Esophagus muscularis mucosa (tissue), 4 donors: ENCODE data around the gene LIG3. TPM values are rescaled to one million over a fixed set of nuclear protein-coding genes. Genes with fewer than 3 reads are reported as not detected.

Source experiments
- DNase-seq: peaks from one replicate; pipeline ENCODE4 v3.0.0-alpha.2; 2017; ENCODE audit errors: extremely low spot score
- H3K27ac ChIP-seq, 4 donors: fragments of 200-600 bp; sonication (generic); replicated peaks in 1 of 4; 1 replicate in 3 of 4; 2 replicates in 1 of 4; pipeline ENCODE4 v1.5.1; 2016 to 2019; ENCODE audit warnings: mild to moderate bottlenecking in 1 of 4
- H3K27me3 ChIP-seq, 4 donors: fragments of 200-600 bp; sonication (generic); one replicate each; pipeline versions ENCODE4 v1.5.1 to v1.6.0; 2016 to 2019
- H3K36me3 ChIP-seq, 4 donors: fragments of 200-600 bp; sonication (generic); one replicate each; pipeline ENCODE4 v1.5.1; 2016 to 2019
- H3K4me1 ChIP-seq, 4 donors: fragments of 200-600 bp; sonication (generic); one replicate each; pipeline ENCODE4 v1.5.1; 2016 to 2019
- H3K4me3 ChIP-seq, 4 donors: fragments of 200-600 bp; sonication (generic); 1 replicate in 2 of 4; 2 replicates in 2 of 4; pipeline ENCODE4 v1.5.1; 2016 to 2019; ENCODE audit warnings: mild to moderate bottlenecking in 4 of 4, moderate library complexity in 1 of 4
- H3K9me3 ChIP-seq, 4 donors: fragments of 200-600 bp; sonication (generic); 1 replicate in 3 of 4; 2 replicates in 1 of 4; pipeline ENCODE4 v1.5.1; 2016 to 2019
- EP300 ChIP-seq: sonication (generic); formaldehyde crosslinking; IDR thresholded peaks from one replicate; pipeline ENCODE4 v1.6.1; 2017; ENCODE audit warnings: antibody characterized with exemption
- POLR2A ChIP-seq: fragments of 450-650 bp; IDR thresholded peaks from one replicate; pipeline ENCODE4 v1.6.1; 2017; ENCODE audit warnings: antibody characterized with exemption, moderate library complexity, mild to moderate bottlenecking, low read depth
- POLR2AphosphoS5 ChIP-seq, 2 donors: sonication (generic); formaldehyde crosslinking; IDR thresholded peaks; one replicate each; pipeline ENCODE4 v1.6.1; 2017; ENCODE audit warnings: antibody characterized with exemption in 2 of 2
- WGBS: methylation state at CpG from one replicate; pipeline ENCODE4 v1.1.5; 2018; 5-methylcytosine and 5-hydroxymethylcytosine counted together
- intact Hi-C: fragments of 100-400 bp; cut with DNase I; formaldehyde crosslinking; loops from one replicate; pipeline ENCODE4 v1.15.1; 2023
- total RNA-seq, 4 donors: library from RNA; depleted of rRNA; stranded (reverse); fragments of >200 nt; gene quantifications; one replicate each; pipeline versions ENCODE4 v1.1.0 to v1.2.1, GENCODE V29; 2016
- TF ChIP-seq, protein P1 (sequence below), 3 experiments: fragments of 200-600 bp in 2 of 3; fragments of 450-650 bp in 1 of 3; sonication (generic) in 2 of 3; IDR thresholded peaks; one replicate each; pipeline ENCODE4 v1.5.1; 2017 to 2019; ENCODE audit warnings: antibody characterized with exemption in 3 of 3, mild to moderate bottlenecking in 2 of 3, moderate library complexity in 1 of 3

LIG3 gene
- total RNA-seq, 4 donors from 2014 or later, result 24.7 to 50.7 (median 32.1) TPM

DNA sequence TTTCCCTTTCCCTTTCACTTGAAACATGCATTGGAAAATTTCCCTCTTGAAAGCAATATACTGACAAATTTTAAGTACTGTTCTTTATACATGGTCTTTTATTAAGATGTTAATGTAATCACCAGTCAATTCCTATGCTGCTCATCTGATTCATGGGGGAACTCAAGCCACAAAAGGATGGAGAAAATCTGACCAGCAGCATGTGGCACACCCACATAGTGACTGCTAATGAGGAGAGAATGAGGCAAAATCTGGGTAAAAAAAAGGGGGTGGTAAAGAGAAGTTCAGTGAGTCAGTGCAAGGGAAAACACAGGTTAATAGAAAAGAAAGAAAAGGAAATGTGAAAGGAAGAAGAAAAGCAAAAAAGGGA lies 71.9 kb downstream of the LIG3 start:
- H3K36me3 ChIP-seq, result peaks cover 0 to 3% (median 0%) of the 10 kb centered on the region in 4 donors
- H3K27ac ChIP-seq, result peak overlapping the region in 2 of 4 donors; percentile 5 to 11
- intact Hi-C loops, result no loop called here
- no peak for DNase-seq
- H3K9me3 ChIP-seq, result no peaks in the 10 kb centered on the region
- H3K4me3 ChIP-seq, result no peak overlapping the region
- peaks cover 0 to 23% (median 20%) of the 10 kb centered on the region in 4 donors for H3K4me1 ChIP-seq
- TF ChIP-seq EP300 (no peak), POLR2A (no peak), POLR2AphosphoS5 (IDR thresholded peaks at IDR 0.05) (no peak)
- TF ChIP-seq, protein P1, sequence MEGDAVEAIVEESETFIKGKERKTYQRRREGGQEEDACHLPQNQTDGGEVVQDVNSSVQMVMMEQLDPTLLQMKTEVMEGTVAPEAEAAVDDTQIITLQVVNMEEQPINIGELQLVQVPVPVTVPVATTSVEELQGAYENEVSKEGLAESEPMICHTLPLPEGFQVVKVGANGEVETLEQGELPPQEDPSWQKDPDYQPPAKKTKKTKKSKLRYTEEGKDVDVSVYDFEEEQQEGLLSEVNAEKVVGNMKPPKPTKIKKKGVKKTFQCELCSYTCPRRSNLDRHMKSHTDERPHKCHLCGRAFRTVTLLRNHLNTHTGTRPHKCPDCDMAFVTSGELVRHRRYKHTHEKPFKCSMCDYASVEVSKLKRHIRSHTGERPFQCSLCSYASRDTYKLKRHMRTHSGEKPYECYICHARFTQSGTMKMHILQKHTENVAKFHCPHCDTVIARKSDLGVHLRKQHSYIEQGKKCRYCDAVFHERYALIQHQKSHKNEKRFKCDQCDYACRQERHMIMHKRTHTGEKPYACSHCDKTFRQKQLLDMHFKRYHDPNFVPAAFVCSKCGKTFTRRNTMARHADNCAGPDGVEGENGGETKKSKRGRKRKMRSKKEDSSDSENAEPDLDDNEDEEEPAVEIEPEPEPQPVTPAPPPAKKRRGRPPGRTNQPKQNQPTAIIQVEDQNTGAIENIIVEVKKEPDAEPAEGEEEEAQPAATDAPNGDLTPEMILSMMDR (IDR thresholded peaks at IDR 0.05), result no peak
- H3K27me3 ChIP-seq, result no peaks in the 10 kb centered on the region

DNA sequence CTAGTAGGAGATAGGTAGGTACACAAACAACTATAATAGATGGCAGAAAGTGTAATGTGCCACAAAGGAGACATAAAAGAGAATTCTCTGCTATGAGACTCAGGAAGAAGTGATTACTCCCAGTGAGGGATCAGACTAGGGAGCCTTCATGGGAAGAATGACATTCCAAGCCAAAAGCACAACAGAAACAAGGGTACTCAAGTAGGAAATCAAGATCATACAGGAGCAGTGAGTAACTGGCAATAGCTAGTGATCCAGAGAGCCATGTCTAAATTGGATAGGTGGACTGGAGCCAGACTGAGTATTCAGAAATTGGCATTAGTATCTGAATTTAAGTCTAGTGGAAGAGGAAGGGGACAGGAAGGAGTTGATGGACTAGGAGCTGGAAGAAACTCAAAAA lies 72.5 kb downstream of the LIG3 start:
- Histone ChIP-seq H3K27me3 (no peaks in the 10 kb centered on the region), H3K4me3 (no peak overlapping the region), H3K9me3 (no peaks in the 10 kb centered on the region), H3K27ac (no peak overlapping the region), H3K4me1 (peaks cover 0 to 23% (median 20%) of the 10 kb centered on the region in 4 donors), H3K36me3 (peaks cover 0 to 3% (median 0%) of the 10 kb centered on the region in 4 donors)
- intact Hi-C loops, result no loop called here
- DNase-seq, result no peak
- TF ChIP-seq POLR2AphosphoS5 (IDR thresholded peaks at IDR 0.05) (no peak), POLR2A (no peak), EP300 (no peak)
- TF ChIP-seq, protein P1 (IDR thresholded peaks at IDR 0.05), result no peak

DNA sequence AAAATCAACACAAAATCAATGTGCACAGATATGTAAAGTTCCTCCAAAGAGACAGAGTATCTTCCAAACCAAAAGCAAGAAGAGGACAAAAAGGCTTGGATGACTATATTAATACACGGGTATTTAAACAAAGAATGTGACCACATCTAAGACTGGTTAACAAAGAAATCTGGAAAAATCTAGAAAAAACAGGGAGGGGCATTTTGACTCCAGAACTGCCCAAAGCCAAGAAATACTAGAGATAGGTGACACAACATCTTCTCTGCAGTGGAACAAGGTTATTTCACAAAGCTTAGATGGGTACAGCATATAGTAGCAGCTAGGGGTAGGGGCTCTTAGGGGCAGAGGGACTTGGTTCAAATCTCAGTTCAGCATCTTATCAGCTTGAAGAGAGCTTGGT lies 72.9 kb downstream of the LIG3 start:
- Histone ChIP-seq H3K27me3 (no peaks in the 10 kb centered on the region), H3K27ac (no peak overlapping the region), H3K4me1 (peaks cover 0 to 23% (median 20%) of the 10 kb centered on the region in 4 donors), H3K36me3 (peaks cover 0 to 3% (median 0%) of the 10 kb centered on the region in 4 donors), H3K4me3 (no peak overlapping the region), H3K9me3 (no peaks in the 10 kb centered on the region)
- 100% methylated on average over 1 of the region's 1 CpG for WGBS
- intact Hi-C loops, result no loop called here
- TF ChIP-seq, protein P1 (IDR thresholded peaks at IDR 0.05), result no peak
- TF ChIP-seq POLR2AphosphoS5 (IDR thresholded peaks at IDR 0.05), result no peak
- TF ChIP-seq EP300, result no peak
- no peak for TF ChIP-seq POLR2A
- DNase-seq, result no peak

DNA sequence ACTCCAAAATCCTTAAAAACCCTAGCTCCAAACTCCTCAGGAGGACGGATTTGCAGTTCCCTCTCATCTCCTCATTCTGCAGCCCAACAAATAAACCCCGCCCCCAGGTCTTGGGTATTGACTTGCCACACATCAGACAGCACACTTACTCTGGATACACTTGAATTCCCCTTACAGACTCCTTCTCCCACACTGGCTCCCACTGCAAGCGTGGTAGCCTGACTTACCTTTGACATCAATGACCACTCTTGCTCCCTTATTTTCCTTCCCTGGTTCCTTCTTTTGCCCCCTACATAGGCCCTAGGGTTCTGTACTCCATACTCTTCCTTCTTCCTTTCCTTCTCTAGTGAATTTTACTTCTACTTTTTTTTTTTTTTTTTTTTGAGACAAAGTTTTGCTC lies 75.7 kb downstream of the LIG3 start:
- peaks cover 0 to 3% (median under 1%) of the 10 kb centered on the region in 4 donors for H3K36me3 ChIP-seq
- intact Hi-C loops, result no loop called here
- H3K27ac ChIP-seq, result no peak overlapping the region
- H3K27me3 ChIP-seq, result no peaks in the 10 kb centered on the region
- TF ChIP-seq POLR2AphosphoS5 (IDR thresholded peaks at IDR 0.05) (no peak), EP300 (no peak), POLR2A (no peak)
- TF ChIP-seq, protein P1 (IDR thresholded peaks at IDR 0.05), result no peak
- H3K4me1 ChIP-seq, result peaks cover 0 to 18% (median 17%) of the 10 kb centered on the region in 4 donors
- DNase-seq, result no peak
- no peak overlapping the region for H3K4me3 ChIP-seq
- no peaks in the 10 kb centered on the region for H3K9me3 ChIP-seq
- WGBS, result 93% methylated on average over 3 of the region's 3 CpGs

DNA sequence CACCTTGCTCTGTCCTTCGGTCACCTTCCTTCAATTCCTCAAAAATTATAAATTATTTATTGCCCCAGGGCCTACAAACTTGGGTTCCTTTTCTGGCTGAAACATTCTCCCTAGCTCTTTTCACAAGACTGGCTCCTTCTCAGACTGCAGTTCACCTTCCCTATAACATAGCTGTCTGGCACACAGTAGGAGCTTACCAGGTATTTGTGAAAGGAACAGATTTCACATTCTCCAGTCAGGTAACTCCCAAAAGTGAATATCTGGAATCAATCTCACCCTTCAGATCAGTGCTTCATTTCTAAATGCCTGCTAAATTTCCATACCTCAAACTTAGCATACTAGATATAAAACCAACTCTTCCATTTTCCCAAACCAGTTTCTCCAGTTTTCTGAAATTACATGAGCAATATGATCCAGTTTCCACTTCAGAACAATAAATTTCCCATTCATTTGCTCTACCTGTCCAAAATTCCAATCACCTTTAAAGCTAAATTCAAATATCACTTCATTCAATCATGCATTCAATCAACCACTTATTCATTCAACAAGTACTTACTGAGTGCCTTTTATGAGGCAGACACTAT lies 77.1 kb downstream of the LIG3 start:
- Histone ChIP-seq H3K27ac (no peak overlapping the region), H3K36me3 (peaks cover 0 to 9% (median 6%) of the 10 kb centered on the region in 4 donors), H3K27me3 (no peaks in the 10 kb centered on the region), H3K4me1 (peaks cover 0 to 5% (median 5%) of the 10 kb centered on the region in 4 donors), H3K4me3 (no peak overlapping the region), H3K9me3 (no peaks in the 10 kb centered on the region)
- intact Hi-C loops, result no loop called here
- WGBS, result 95% methylated on average over 1 of the region's 1 CpG
- DNase-seq, result no peak
- TF ChIP-seq, protein P1 (IDR thresholded peaks at IDR 0.05), result no peak
- no peak for TF ChIP-seq POLR2A
- TF ChIP-seq EP300, result no peak
- TF ChIP-seq POLR2AphosphoS5 (IDR thresholded peaks at IDR 0.05), result no peak
